ENCODE measurements around the gene FNIP1.
"Not testable (repeated sequence)": the region's sequence is repeated elsewhere in the genome, so short reads cannot be mapped to it uniquely, and the experiment has no call there.

FNIP1 gene

DNA sequence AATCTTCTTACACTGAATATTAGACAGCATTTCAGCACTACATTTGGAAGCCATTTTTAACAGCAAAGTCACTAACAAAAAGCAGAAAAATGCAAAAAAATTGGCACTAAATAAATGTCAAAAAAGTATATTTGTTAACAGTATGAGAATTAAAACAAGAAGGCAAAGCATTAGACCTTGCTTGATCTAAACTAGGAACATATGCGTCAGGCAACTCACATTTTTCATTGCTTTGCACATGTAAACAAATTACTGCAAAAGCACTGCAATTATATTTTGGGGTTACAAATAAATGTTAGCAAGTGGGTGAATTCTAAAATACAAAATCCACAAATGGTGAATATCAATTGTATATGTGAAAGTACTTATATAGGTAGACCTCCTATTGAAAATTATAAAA is 112.8 kb downstream of the FNIP1 start:
- H3K27me3 ChIP-seq (replicated peaks; ENCODE audit: control insufficient read depth, insufficient read depth, low read length): no peaks in the 10 kb centered on the region
- peaks cover 51% of the 10 kb centered on the region for H3K36me3 ChIP-seq (ENCODE audit: control insufficient read depth, insufficient read depth, low read length, severe bottlenecking)
- no peaks in the 10 kb centered on the region for H3K9me3 ChIP-seq (ENCODE audit: control insufficient read depth, low read length)
- H3K4me3 ChIP-seq (ENCODE audit: low read length): no peak overlapping the region
- peak overlapping the region; percentile 73 for H3K9ac ChIP-seq (ENCODE audit: low read length)
- peak; percentile 48 for DNase-seq (ENCODE audit: low read depth)
- peaks cover 60% of the 10 kb centered on the region for H3K4me1 ChIP-seq (ENCODE audit: control insufficient read depth, insufficient read depth, low read length)

GRCh38 chr5:131682826-131683225 is 114.0 kb downstream of the FNIP1 start:
- H3K4me3 ChIP-seq (ENCODE audit: low read length): no peak overlapping the region
- H3K9me3 ChIP-seq (ENCODE audit: control insufficient read depth, low read length): no peaks in the 10 kb centered on the region
- peaks cover 57% of the 10 kb centered on the region for H3K36me3 ChIP-seq (ENCODE audit: control insufficient read depth, insufficient read depth, low read length, severe bottlenecking)
- no peak for DNase-seq (ENCODE audit: low read depth)
- H3K9ac ChIP-seq (ENCODE audit: low read length): no peak overlapping the region
- peaks cover 56% of the 10 kb centered on the region for H3K4me1 ChIP-seq (ENCODE audit: control insufficient read depth, insufficient read depth, low read length)
- no peaks in the 10 kb centered on the region for H3K27me3 ChIP-seq (replicated peaks; ENCODE audit: control insufficient read depth, insufficient read depth, low read length)

DNA sequence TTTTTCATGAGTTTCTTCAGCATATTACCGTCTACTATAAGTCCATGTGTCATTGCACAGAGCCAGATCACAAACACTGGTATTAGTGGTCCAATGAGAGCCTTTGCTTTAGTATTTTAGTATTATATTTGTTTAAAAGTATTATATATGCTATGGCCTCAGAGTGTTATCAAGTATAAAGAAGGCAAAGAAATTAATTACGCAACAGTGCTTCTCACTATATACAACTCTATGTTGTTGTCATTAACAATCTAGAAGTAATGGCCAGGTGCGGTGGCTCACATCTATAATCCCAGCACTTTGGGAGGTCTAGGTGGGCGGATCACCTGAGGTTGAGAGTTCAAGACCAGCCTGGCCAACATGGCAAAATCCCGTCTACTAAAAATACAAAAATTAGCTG is 114.6 kb downstream of the FNIP1 start:
- Histone ChIP-seq H3K9me3 (ENCODE audit: control insufficient read depth, low read length) (no peaks in the 10 kb centered on the region), H3K36me3 (ENCODE audit: control insufficient read depth, insufficient read depth, low read length, severe bottlenecking) (peaks cover 59% of the 10 kb centered on the region), H3K9ac (ENCODE audit: low read length) (no peak overlapping the region), H3K4me3 (ENCODE audit: low read length) (no peak overlapping the region), H3K27me3 (replicated peaks; ENCODE audit: control insufficient read depth, insufficient read depth, low read length) (no peaks in the 10 kb centered on the region), H3K4me1 (ENCODE audit: control insufficient read depth, insufficient read depth, low read length) (peaks cover 56% of the 10 kb centered on the region)
- DNase-seq (ENCODE audit: low read depth): no peak

DNA sequence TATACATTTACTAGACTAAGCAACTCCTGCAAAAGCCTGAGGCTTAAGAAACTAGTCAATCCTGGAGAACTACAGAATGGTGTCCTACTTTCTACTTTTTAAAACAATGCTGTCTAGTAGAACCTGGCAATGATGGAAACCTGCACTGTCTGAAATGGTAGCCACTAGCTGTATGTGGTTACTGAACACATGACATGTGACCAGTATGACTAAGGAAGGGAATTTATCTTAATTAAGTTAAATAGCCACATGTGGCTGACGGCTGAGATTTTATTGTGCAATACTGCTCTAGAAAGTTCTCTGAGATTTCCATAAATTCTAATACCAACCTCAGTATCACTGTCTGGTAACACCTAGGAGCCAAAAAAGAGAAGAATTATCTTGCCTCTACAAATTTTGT is 116.9 kb downstream of the FNIP1 start:
- no peak overlapping the region for H3K4me3 ChIP-seq (ENCODE audit: low read length)
- H3K9ac ChIP-seq (ENCODE audit: low read length): no peak overlapping the region
- peak; percentile 85 for DNase-seq (ENCODE audit: low read depth)
- peaks cover 41% of the 10 kb centered on the region for H3K4me1 ChIP-seq (ENCODE audit: control insufficient read depth, insufficient read depth, low read length)
- peaks cover 71% of the 10 kb centered on the region for H3K36me3 ChIP-seq (ENCODE audit: control insufficient read depth, insufficient read depth, low read length, severe bottlenecking)
- H3K27me3 ChIP-seq (replicated peaks; ENCODE audit: control insufficient read depth, insufficient read depth, low read length): no peaks in the 10 kb centered on the region
- H3K9me3 ChIP-seq (ENCODE audit: control insufficient read depth, low read length): no peaks in the 10 kb centered on the region

- not testable (repeated sequence) for H3K4me3 ChIP-seq (ENCODE audit: low read length); H3K27me3 ChIP-seq (replicated peaks; ENCODE audit: control insufficient read depth, insufficient read depth, low read length); DNase-seq (ENCODE audit: low read depth); H3K9me3 ChIP-seq (ENCODE audit: control insufficient read depth, low read length); H3K9ac ChIP-seq (ENCODE audit: low read length)
- Histone ChIP-seq H3K4me1 (ENCODE audit: control insufficient read depth, insufficient read depth, low read length) (peaks cover 41% of the 10 kb centered on the region), H3K36me3 (ENCODE audit: control insufficient read depth, insufficient read depth, low read length, severe bottlenecking) (peaks cover 80% of the 10 kb centered on the region)
Observed at GRCh38 chr5:131678273-131678672, 118.5 kb downstream of the FNIP1 start.

DNA sequence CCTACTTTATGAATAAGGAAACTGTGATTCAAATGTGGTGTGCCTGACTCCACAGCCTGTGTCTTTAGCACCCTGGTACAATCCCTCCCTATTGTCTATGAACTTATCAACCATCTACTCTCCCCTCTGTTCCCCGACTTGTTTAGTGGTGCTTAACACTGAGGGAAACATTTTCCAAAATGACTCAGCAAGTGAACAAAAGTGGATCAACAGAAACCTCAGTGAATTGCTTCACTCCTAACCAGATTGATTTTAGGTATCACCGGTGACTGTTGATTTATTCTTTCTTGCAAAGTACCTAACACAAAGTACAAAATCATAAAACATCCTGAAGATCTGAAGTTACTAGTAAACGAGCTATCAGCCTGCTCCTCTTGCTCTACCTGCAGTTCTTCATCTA is 119.7 kb downstream of the FNIP1 start:
- H3K4me1 ChIP-seq (ENCODE audit: control insufficient read depth, insufficient read depth, low read length): peaks cover 49% of the 10 kb centered on the region
- peaks cover 71% of the 10 kb centered on the region for H3K36me3 ChIP-seq (ENCODE audit: control insufficient read depth, insufficient read depth, low read length, severe bottlenecking)
- no peaks in the 10 kb centered on the region for H3K27me3 ChIP-seq (replicated peaks; ENCODE audit: control insufficient read depth, insufficient read depth, low read length)
- no peak overlapping the region for H3K4me3 ChIP-seq (ENCODE audit: low read length)
- H3K9ac ChIP-seq (ENCODE audit: low read length): no peak overlapping the region
- no peak for DNase-seq (ENCODE audit: low read depth)
- no peaks in the 10 kb centered on the region for H3K9me3 ChIP-seq (ENCODE audit: control insufficient read depth, low read length)

DNA sequence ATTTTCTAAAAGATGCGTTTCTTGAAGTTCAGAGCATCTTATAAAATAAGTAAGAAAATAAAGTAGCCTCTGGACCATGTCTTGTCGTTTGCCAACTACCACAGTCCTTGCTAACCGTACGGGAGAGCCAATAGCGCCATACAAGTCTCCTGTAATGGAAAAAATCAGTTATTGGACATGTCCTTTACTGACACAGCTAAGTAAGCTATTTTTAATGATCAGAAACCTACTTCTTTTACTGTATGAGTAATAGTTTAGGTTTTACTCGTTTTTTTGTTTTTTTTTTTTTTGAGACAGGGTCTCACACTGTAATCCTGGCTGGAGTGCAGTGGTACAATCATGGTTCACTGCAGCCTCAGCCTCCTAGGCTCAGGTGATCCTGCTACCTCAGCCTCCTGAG is 124.0 kb downstream of the FNIP1 start:
- Histone ChIP-seq H3K9me3 (ENCODE audit: control insufficient read depth, low read length) (no peaks in the 10 kb centered on the region), H3K36me3 (ENCODE audit: control insufficient read depth, insufficient read depth, low read length, severe bottlenecking) (peaks cover 62% of the 10 kb centered on the region)

DNA sequence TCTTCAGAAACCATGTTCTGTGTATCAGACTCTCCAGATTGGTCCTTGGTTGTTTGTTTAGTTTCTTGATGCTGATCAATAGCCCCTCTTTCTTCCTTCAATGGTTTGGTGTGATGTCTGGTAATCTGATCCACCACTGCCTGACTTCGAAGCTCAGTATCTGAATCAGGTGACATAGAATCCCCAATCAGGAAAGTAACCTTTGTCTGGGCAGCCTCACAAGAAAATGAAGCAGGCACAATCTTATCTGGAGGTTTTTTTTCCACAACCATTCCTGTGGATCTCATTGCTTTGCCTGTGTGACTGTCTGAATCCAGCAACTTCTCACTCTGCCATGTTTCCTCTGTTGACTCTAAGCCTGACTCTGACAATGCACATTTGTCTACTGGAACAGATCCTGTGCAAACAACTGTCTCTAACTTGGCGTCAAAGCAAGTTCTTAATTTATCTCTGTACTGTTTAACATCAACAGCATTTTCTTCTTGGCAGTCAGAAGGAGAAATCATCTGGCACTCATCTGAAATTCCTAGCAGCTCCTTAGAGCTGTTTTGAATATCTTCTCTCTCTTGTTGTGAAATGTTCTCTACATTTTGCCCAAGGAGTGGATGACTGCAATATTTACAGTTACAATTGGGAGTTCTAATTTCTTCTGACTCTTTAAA is 124.7 kb downstream of the FNIP1 start:
- DNase-seq (ENCODE audit: low read depth): peak; percentile 88
- Histone ChIP-seq H3K27me3 (replicated peaks; ENCODE audit: control insufficient read depth, insufficient read depth, low read length) (no peaks in the 10 kb centered on the region), H3K4me3 (ENCODE audit: low read length) (peak overlapping the region; percentile 66), H3K9ac (ENCODE audit: low read length) (peak overlapping the region; percentile 84), H3K9me3 (ENCODE audit: control insufficient read depth, low read length) (no peaks in the 10 kb centered on the region), H3K36me3 (ENCODE audit: control insufficient read depth, insufficient read depth, low read length, severe bottlenecking) (peaks cover 61% of the 10 kb centered on the region), H3K4me1 (ENCODE audit: control insufficient read depth, insufficient read depth, low read length) (peaks cover 64% of the 10 kb centered on the region)

More for the DNA sequence above, 124.0 kb downstream of the FNIP1 start:
- Histone ChIP-seq H3K4me3 (ENCODE audit: low read length) (peak overlapping the region; percentile 65), H3K4me1 (ENCODE audit: control insufficient read depth, insufficient read depth, low read length) (peaks cover 70% of the 10 kb centered on the region), H3K27me3 (replicated peaks; ENCODE audit: control insufficient read depth, insufficient read depth, low read length) (no peaks in the 10 kb centered on the region), H3K9ac (ENCODE audit: low read length) (peak overlapping the region; percentile 84)
- no peak for DNase-seq (ENCODE audit: low read depth)

GRCh38 chr5:131671409-131671808 is 125.4 kb downstream of the FNIP1 start:
- Histone ChIP-seq H3K9me3 (ENCODE audit: control insufficient read depth, low read length) (no peaks in the 10 kb centered on the region), H3K4me3 (ENCODE audit: low read length) (peak overlapping the region; percentile 66), H3K4me1 (ENCODE audit: control insufficient read depth, insufficient read depth, low read length) (peaks cover 62% of the 10 kb centered on the region), H3K27me3 (replicated peaks; ENCODE audit: control insufficient read depth, insufficient read depth, low read length) (no peaks in the 10 kb centered on the region), H3K9ac (ENCODE audit: low read length) (peak overlapping the region; percentile 77), H3K36me3 (ENCODE audit: control insufficient read depth, insufficient read depth, low read length, severe bottlenecking) (peaks cover 61% of the 10 kb centered on the region)
- DNase-seq (ENCODE audit: low read depth): peak; percentile 36

- no peaks in the 10 kb centered on the region for H3K27me3 ChIP-seq (replicated peaks; ENCODE audit: control insufficient read depth, insufficient read depth, low read length)
- peaks cover 88% of the 10 kb centered on the region for H3K36me3 ChIP-seq (ENCODE audit: control insufficient read depth, insufficient read depth, low read length, severe bottlenecking)
- H3K4me1 ChIP-seq (ENCODE audit: control insufficient read depth, insufficient read depth, low read length): peaks cover 20% of the 10 kb centered on the region
- peaks cover 7% of the 10 kb centered on the region for H3K9me3 ChIP-seq (ENCODE audit: control insufficient read depth, low read length)
- DNase-seq (ENCODE audit: low read depth): no peak
- no peak overlapping the region for H3K9ac ChIP-seq (ENCODE audit: low read length)
- no peak overlapping the region for H3K4me3 ChIP-seq (ENCODE audit: low read length)
Observed at GRCh38 chr5:131664929-131665328, 131.9 kb downstream of the FNIP1 start.

GRCh38 chr5:131661933-131662332 is 134.9 kb downstream of the FNIP1 start:
- no peak overlapping the region for H3K4me3 ChIP-seq (ENCODE audit: low read length)
- DNase-seq (ENCODE audit: low read depth): no peak

DNA sequence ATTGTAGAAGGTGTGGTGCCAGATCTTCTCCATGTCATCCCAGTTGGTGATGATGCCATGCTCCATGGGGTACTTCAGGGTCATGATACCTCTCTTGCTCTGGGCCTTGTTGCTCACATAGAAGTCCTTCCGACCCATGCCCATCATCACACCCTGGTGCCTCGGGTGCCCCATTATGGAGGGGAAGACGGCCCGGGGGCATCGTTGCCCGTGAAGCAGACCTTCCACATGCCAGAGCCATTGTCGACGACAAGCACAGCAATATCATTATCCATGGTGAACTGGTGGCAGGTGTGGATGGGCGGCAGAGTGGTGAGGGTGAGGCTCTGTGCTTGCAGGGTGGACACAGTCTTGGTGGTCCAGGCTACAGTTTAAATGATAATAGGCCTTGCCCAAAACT is 137.0 kb downstream of the FNIP1 start:
- Histone ChIP-seq H3K36me3 (ENCODE audit: control insufficient read depth, insufficient read depth, low read length, severe bottlenecking) (peaks cover 78% of the 10 kb centered on the region), H3K9ac (ENCODE audit: low read length) (no peak overlapping the region), H3K4me3 (ENCODE audit: low read length) (no peak overlapping the region), H3K9me3 (ENCODE audit: control insufficient read depth, low read length) (peaks cover 7% of the 10 kb centered on the region), H3K4me1 (ENCODE audit: control insufficient read depth, insufficient read depth, low read length) (peaks cover 10% of the 10 kb centered on the region), H3K27me3 (replicated peaks; ENCODE audit: control insufficient read depth, insufficient read depth, low read length) (no peaks in the 10 kb centered on the region)
- no peak for DNase-seq (ENCODE audit: low read depth)

More at GRCh38 chr5:131661933-131662332, 134.9 kb downstream of the FNIP1 start:
- Histone ChIP-seq H3K36me3 (ENCODE audit: control insufficient read depth, insufficient read depth, low read length, severe bottlenecking) (peaks cover 80% of the 10 kb centered on the region), H3K9ac (ENCODE audit: low read length) (no peak overlapping the region), H3K4me1 (ENCODE audit: control insufficient read depth, insufficient read depth, low read length) (peaks cover 3% of the 10 kb centered on the region), H3K9me3 (ENCODE audit: control insufficient read depth, low read length) (peaks cover 7% of the 10 kb centered on the region), H3K27me3 (replicated peaks; ENCODE audit: control insufficient read depth, insufficient read depth, low read length) (no peaks in the 10 kb centered on the region)

Measured in adipocyte (in vitro differentiated cells).